ENCODE measurements around the gene ZNF888. TPM values are rescaled to one million over a fixed set of nuclear protein-coding genes. Genes with fewer than 3 reads are reported as not detected.
"Not testable (repeated sequence)": the region's sequence is repeated elsewhere in the genome, so short reads cannot be mapped to it uniquely, and the experiment has no call there.

The ZNF888 gene
- total and polyA plus RNA-seq, 7 donors: 0.13 to 1.0 (median 0.49) TPM

DNA sequence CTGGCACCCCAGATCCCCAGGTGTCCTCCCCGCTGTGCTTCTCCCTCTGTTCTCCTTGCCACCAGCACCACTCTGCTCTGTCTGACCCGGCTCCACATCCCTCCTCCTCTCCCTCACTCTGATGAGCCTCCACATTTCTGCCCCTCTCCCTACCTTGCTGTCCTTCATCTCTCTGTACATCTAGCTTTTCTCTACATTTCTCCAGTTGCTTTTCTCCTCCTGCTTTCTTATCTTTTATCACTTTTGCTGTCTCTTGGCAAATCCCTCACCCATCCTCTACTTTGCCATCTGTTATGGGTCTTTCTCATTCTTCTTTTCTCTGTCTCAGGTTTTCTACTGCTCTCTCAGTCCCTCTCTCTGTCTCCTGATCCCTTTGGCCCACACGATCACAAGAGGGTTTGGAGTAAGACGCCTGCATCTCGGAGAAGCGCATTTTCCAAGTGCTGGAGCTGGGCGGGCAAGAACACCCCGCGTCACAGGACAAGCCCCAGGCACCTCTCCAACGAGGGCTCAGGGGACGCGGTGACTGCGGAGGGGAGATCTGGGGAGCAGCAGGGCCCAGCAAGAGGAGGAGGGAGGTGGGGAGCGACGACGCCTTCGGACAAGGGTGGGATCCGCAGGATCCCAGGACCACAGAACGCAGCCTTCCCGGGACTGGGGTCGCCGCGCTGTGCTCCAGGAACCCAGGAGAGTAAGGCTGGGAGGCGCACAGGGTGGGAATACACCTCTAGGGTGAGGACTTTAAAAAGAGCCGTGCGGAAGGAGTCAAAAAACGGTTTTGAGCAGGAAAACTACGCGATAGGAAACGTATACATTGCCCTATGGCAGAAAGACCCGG is 66.5 kb downstream of the ZNF888 start:
- H3K27ac ChIP-seq: peak overlapping the region; percentile 58

More for the DNA sequence above, 66.5 kb downstream of the ZNF888 start:
- 0 to 3% (median 1%) methylated on average over 19 to 22 of the region's 31 CpGs for WGBS, 3 donors
- H3K4me1 ChIP-seq; H3K9me3 ChIP-seq; H3K27me3 ChIP-seq (ENCODE audit: insufficient read depth in 3 of 3, low read length in 2 of 3): not testable (repeated sequence)
- H3K4me3 ChIP-seq: peak overlapping the region; percentile 75
- ATAC-seq (peak; percentile 29 to 71 (median 44)), DNase-seq (peak in 1 of 2 donors; percentile 70)
- intact Hi-C loops (cut with DNase I): loop anchor here in 1 of 2 donors (5.0 kb wide), 1 partner anchor 34 kb away; the partner anchor contains the start of gene ZNF28
- peaks cover 5 to 25% of the 10 kb centered on the region in 2 donors for H3K36me3 ChIP-seq (ENCODE audit: insufficient read depth in 1 of 2, low read depth in 1 of 2)

Other genes starting within 250 kb of the ZNF888 start
- 1 to 10 TPM; 2.5 to 4.8 (median 4.1) TPM for gene ZNF611, start 188.4 kb downstream of the ZNF888 start, total RNA-seq
- gene ZNF611, start 188.4 kb downstream of the ZNF888 start, polyA plus RNA-seq: 1 to 10 TPM; 1.4 to 9.2 (median 1.6) TPM
- gene ZNF600, start 136.6 kb downstream of the ZNF888 start, total RNA-seq: 1 to 10 TPM in 3 of 4 donors, under 1 TPM in 1; 0.71 to 2.4 (median 2.0) TPM
- gene ZNF600, start 136.6 kb downstream of the ZNF888 start, polyA plus RNA-seq: 1 to 10 TPM in 2 of 3 donors, under 1 TPM in 1; 0.82 to 3.0 (median 1.5) TPM
- gene ZNF28, start 101.8 kb downstream of the ZNF888 start, total RNA-seq: 1 to 10 TPM; 2.4 to 8.1 (median 3.4) TPM
- 1 to 10 TPM in 2 of 3 donors, under 1 TPM in 1; 0.52 to 7.8 (median 2.8) TPM for gene ZNF28, start 101.8 kb downstream of the ZNF888 start, polyA plus RNA-seq
- gene ZNF468, start 65.8 kb downstream of the ZNF888 start, total RNA-seq: 1 to 10 TPM; 3.0 to 8.5 (median 5.2) TPM
- 10 to 100 TPM in 1 of 3 donors, 1 to 10 TPM in 2; 3.2 to 11.4 (median 5.4) TPM for gene ZNF468, start 65.8 kb downstream of the ZNF888 start, polyA plus RNA-seq
- gene ZNF320, start 25.8 kb downstream of the ZNF888 start, total RNA-seq: 1 to 10 TPM; 2.1 to 8.8 (median 6.8) TPM
- gene ZNF320, start 25.8 kb downstream of the ZNF888 start, polyA plus RNA-seq: 1 to 10 TPM; 3.7 to 8.2 (median 3.7) TPM
- gene ZNF816, start 39.5 kb upstream of the ZNF888 start, total RNA-seq: 1 to 10 TPM; 2.4 to 2.7 (median 2.6) TPM
- 1 to 10 TPM; 1.8 to 9.1 (median 3.5) TPM for gene ZNF816, start 39.5 kb upstream of the ZNF888 start, polyA plus RNA-seq
- not detected for gene ERVV-1, start 90.5 kb upstream of the ZNF888 start, total RNA-seq
- under 1 TPM; 0.01 to 0.08 (median 0.03) TPM for gene ERVV-1, start 90.5 kb upstream of the ZNF888 start, polyA plus RNA-seq
- not detected for gene ERVV-2, start 121.3 kb upstream of the ZNF888 start, total RNA-seq
- not detected for gene ERVV-2, start 121.3 kb upstream of the ZNF888 start, polyA plus RNA-seq
- 10 to 100 TPM in 2 of 4 donors, 1 to 10 TPM in 2; 7.5 to 12.4 (median 10.4) TPM for gene ZNF160, start 180.0 kb upstream of the ZNF888 start, total RNA-seq
- gene ZNF160, start 180.0 kb upstream of the ZNF888 start, polyA plus RNA-seq: 10 to 100 TPM in 1 of 3 donors, 1 to 10 TPM in 2; 4.9 to 12.9 (median 6.9) TPM
- 1 to 10 TPM; 3.9 to 9.2 (median 6.3) TPM for gene ZNF415, start 209.5 kb upstream of the ZNF888 start, total RNA-seq
- gene ZNF415, start 209.5 kb upstream of the ZNF888 start, polyA plus RNA-seq: 1 to 10 TPM; 3.9 to 7.8 (median 7.7) TPM
- 1 to 10 TPM; 3.8 to 6.8 (median 5.4) TPM for gene ZNF347, start 235.6 kb upstream of the ZNF888 start, total RNA-seq
- gene ZNF347, start 235.6 kb upstream of the ZNF888 start, polyA plus RNA-seq: 1 to 10 TPM; 2.6 to 6.2 (median 3.4) TPM